ENCODE data around the gene SERPINE2. TPM values are rescaled to one million over a fixed set of nuclear protein-coding genes. Genes with fewer than 3 reads are reported as not detected.

Gene SERPINE2
- polyA plus RNA-seq, 3 donors: not detected

- Histone ChIP-seq H3K79me2 (ENCODE audit: insufficient read depth, low read length) (no peaks in the 10 kb centered on the region), H3K4me3 (replicated peaks in 1 of 3; ENCODE audit: low read depth in 2 of 3, low read length in 3 of 3) (no peak overlapping the region), H3K4me1 (ENCODE audit: control insufficient read depth in 1 of 2, insufficient read depth in 2 of 2, low read length in 2 of 2) (peaks cover 19 to 23% of the 10 kb centered on the region in 2 donors), H3K27me3 (ENCODE audit: control insufficient read depth in 2 of 2, insufficient read depth in 2 of 2, low read length in 2 of 2) (no peaks in the 10 kb centered on the region), H3K27ac (ENCODE audit: low read depth in 1 of 2, low read length in 2 of 2) (no peak overlapping the region), H3K9ac (ENCODE audit: insufficient read depth, low read length, poor library complexity, severe bottlenecking) (no peak overlapping the region), H3K4me2 (replicated peaks; ENCODE audit: extremely low read depth, low read length, poor library complexity, severe bottlenecking) (no peak overlapping the region), H2AFZ (ENCODE audit: insufficient read depth, low read depth, low read length, poor library complexity, severe bottlenecking) (no peak overlapping the region), H4K20me1 (ENCODE audit: insufficient read depth, low read length) (no peaks in the 10 kb centered on the region), H3K36me3 (replicated peaks in 1 of 2; ENCODE audit: control insufficient read depth in 1 of 2, insufficient read depth in 2 of 2, low read length in 2 of 2) (no peaks in the 10 kb centered on the region), H3K9me3 (replicated peaks in 1 of 2; ENCODE audit: control insufficient read depth in 1 of 2, insufficient read depth in 1 of 2, low read length in 2 of 2) (no peaks in the 10 kb centered on the region)
- 100% methylated on average over 1 of the region's 4 CpGs for WGBS (ENCODE audit: insufficient coverage)
- intact Hi-C loops (cut with micrococcal nuclease): no loop called here
- Mint-ChIP-seq H3K27ac (no peak overlapping the region), H3K9me3 (no peaks in the 10 kb centered on the region), H3K4me1 (peaks cover 32% of the 10 kb centered on the region), H3K27me3 (ENCODE audit: low read depth in 3 of 3) (peaks cover 2 to 4% (median 3%) of the 10 kb centered on the region in 3 donors), H3K4me3 (no peak overlapping the region), H3K36me3 (no peaks in the 10 kb centered on the region)
- DNase-seq: no peak
- TF ChIP-seq CTCF (IDR thresholded peaks at IDR 0.05): no peak
Measured at GRCh38 chr2:224024270-224024669, 14.8 kb downstream of the SERPINE2 start.

- H3K4me1 Mint-ChIP-seq: peaks cover 32% of the 10 kb centered on the region
- H3K9ac ChIP-seq (ENCODE audit: insufficient read depth, low read length, poor library complexity, severe bottlenecking): no peak overlapping the region
- H3K9me3 ChIP-seq (replicated peaks in 1 of 2; ENCODE audit: control insufficient read depth in 1 of 2, insufficient read depth in 1 of 2, low read length in 2 of 2): no peaks in the 10 kb centered on the region
- H3K27me3 Mint-ChIP-seq (ENCODE audit: low read depth in 3 of 3): peaks cover 2 to 4% (median 3%) of the 10 kb centered on the region in 3 donors
- H3K36me3 Mint-ChIP-seq: no peaks in the 10 kb centered on the region
- H3K79me2 ChIP-seq (ENCODE audit: insufficient read depth, low read length): no peaks in the 10 kb centered on the region
- H3K4me2 ChIP-seq (replicated peaks; ENCODE audit: extremely low read depth, low read length, poor library complexity, severe bottlenecking): no peak overlapping the region
- no peak overlapping the region for H2AFZ ChIP-seq (ENCODE audit: insufficient read depth, low read depth, low read length, poor library complexity, severe bottlenecking)
- WGBS (ENCODE audit: insufficient coverage): 86% methylated on average over 1 of the region's 1 CpG
- DNase-seq: no peak
- H3K4me3 Mint-ChIP-seq: no peak overlapping the region
- H3K4me3 ChIP-seq (replicated peaks in 1 of 3; ENCODE audit: low read depth in 2 of 3, low read length in 3 of 3): no peak overlapping the region
- intact Hi-C loops (cut with micrococcal nuclease): no loop called here
- no peaks in the 10 kb centered on the region for H3K36me3 ChIP-seq (replicated peaks in 1 of 2; ENCODE audit: control insufficient read depth in 1 of 2, insufficient read depth in 2 of 2, low read length in 2 of 2)
- no peaks in the 10 kb centered on the region for H3K9me3 Mint-ChIP-seq
- H3K27ac ChIP-seq (ENCODE audit: low read depth in 1 of 2, low read length in 2 of 2): no peak overlapping the region
- H3K27me3 ChIP-seq (ENCODE audit: control insufficient read depth in 2 of 2, insufficient read depth in 2 of 2, low read length in 2 of 2): no peaks in the 10 kb centered on the region
- no peak overlapping the region for H3K27ac Mint-ChIP-seq
- peaks cover 19 to 23% of the 10 kb centered on the region in 2 donors for H3K4me1 ChIP-seq (ENCODE audit: control insufficient read depth in 1 of 2, insufficient read depth in 2 of 2, low read length in 2 of 2)
- H4K20me1 ChIP-seq (ENCODE audit: insufficient read depth, low read length): no peaks in the 10 kb centered on the region
- no peak for TF ChIP-seq CTCF (IDR thresholded peaks at IDR 0.05)
Measured at GRCh38 chr2:224023188-224023587, 15.9 kb downstream of the SERPINE2 start.

Measured in CD14-positive monocyte (primary cell).